Tibial nerve (tissue), 4 donors: ENCODE results near the gene METTL15. TPM values are rescaled to one million over a fixed set of nuclear protein-coding genes. Genes with fewer than 3 reads are reported as not detected.

Experiments
- DNase-seq, 2 donors: peaks; one replicate each; pipeline ENCODE4 v3.0.0-alpha.2; 2019; ENCODE audit warnings: low spot score in 2 of 2
- H3K27ac ChIP-seq, 4 donors: fragments of 200-600 bp; sonication (generic) in 3 of 4; one replicate each; pipeline ENCODE4 v1.5.1; 2017 to 2019; ENCODE audit warnings: mild to moderate bottlenecking in 1 of 4
- H3K27me3 ChIP-seq, 2 donors: fragments of 200-600 bp; sonication (generic) in 1 of 2; one replicate each; pipeline versions ENCODE4 v1.5.1 to v1.6.0; 2017 to 2019
- H3K36me3 ChIP-seq, 3 donors: fragments of 200-600 bp; sonication (generic); one replicate each; pipeline ENCODE4 v1.5.1; 2018 to 2019
- H3K4me1 ChIP-seq, 4 donors: fragments of 200-600 bp; sonication (generic) in 3 of 4; one replicate each; pipeline ENCODE4 v1.5.1; 2017 to 2019
- H3K4me3 ChIP-seq, 4 donors: fragments of 200-600 bp; sonication (generic) in 3 of 4; one replicate each; pipeline ENCODE4 v1.5.1; 2017 to 2019; ENCODE audit warnings: mild to moderate bottlenecking in 1 of 4, moderate library complexity in 1 of 4
- H3K9me3 ChIP-seq, 4 donors: fragments of 200-600 bp; sonication (generic) in 3 of 4; one replicate each; pipeline ENCODE4 v1.5.1; 2017 to 2019
- CTCF ChIP-seq, 5 experiments: fragments of 200-600 bp in 3 of 5; fragments of 450-650 bp in 2 of 5; sonication (generic) in 3 of 5; IDR thresholded peaks; one replicate each; pipeline ENCODE4 v1.5.1; 2016 to 2019; ENCODE audit warnings: antibody characterized with exemption in 5 of 5, mild to moderate bottlenecking in 3 of 5, moderate library complexity in 2 of 5
- EP300 ChIP-seq, 2 donors: sonication (generic); formaldehyde crosslinking; IDR thresholded peaks; one replicate each; pipeline ENCODE4 v1.6.1; 2017; ENCODE audit warnings: antibody characterized with exemption in 2 of 2, mild to moderate bottlenecking in 1 of 2
- POLR2A ChIP-seq, 2 donors: fragments of 450-650 bp; IDR thresholded peaks; one replicate each; pipeline ENCODE4 v1.6.1; 2017; ENCODE audit warnings: antibody characterized with exemption in 2 of 2, mild to moderate bottlenecking in 2 of 2, moderate library complexity in 2 of 2
- WGBS, 2 donors: methylation state at CpG; one replicate each; pipeline ENCODE4 v1.1.5; 2018; 5-methylcytosine and 5-hydroxymethylcytosine counted together
- total RNA-seq, 4 donors: library from RNA; depleted of rRNA; stranded (reverse); fragments of >200 nt; gene quantifications; one replicate each; pipeline ENCODE4 v1.1.0, GENCODE V29; 2016

The METTL15 gene
- total RNA-seq, 4 donors from 2014 or later = 8.7 to 14.4 (median 11.7) TPM

GRCh38 chr11:28339488-28339887 is 231.3 kb downstream of the METTL15 start:
- no peak overlapping the region for H3K4me3 ChIP-seq
- no peaks in the 10 kb centered on the region for H3K4me1 ChIP-seq
- peaks cover 0 to 23% (median 9%) of the 10 kb centered on the region in 4 donors for H3K9me3 ChIP-seq
- no peaks in the 10 kb centered on the region for H3K27me3 ChIP-seq
- H3K27ac ChIP-seq = no peak overlapping the region
- 93 to 97% methylated on average over 1 of the region's 1 CpG for WGBS, 2 donors
- TF ChIP-seq POLR2A (IDR thresholded peaks at IDR 0.05) = no peak
- no peak for TF ChIP-seq CTCF (IDR thresholded peaks at IDR 0.05)
- TF ChIP-seq EP300 (IDR thresholded peaks at IDR 0.05) = no peak
- DNase-seq = no peak
- no peaks in the 10 kb centered on the region for H3K36me3 ChIP-seq

DNA sequence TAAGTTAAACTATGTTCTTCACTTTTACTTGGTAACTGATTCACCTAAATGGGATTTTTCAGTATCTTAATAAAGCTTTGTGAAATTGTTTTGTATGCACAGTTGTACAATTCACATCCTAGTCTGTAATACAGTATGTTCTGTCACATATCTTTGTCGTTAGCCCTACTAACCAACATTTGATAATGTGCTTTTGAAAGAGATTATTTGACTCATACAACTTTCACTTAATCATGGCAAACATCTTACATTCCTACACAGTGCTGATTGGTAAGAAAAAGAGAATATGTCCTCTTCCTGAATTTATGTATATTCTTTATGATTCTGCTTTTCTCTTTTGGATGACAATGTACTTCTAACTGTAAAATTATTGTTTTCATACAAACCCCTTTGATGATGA is 234.5 kb downstream of the METTL15 start:
- 80 to 91% methylated on average over 1 of the region's 1 CpG for WGBS, 2 donors

DNA sequence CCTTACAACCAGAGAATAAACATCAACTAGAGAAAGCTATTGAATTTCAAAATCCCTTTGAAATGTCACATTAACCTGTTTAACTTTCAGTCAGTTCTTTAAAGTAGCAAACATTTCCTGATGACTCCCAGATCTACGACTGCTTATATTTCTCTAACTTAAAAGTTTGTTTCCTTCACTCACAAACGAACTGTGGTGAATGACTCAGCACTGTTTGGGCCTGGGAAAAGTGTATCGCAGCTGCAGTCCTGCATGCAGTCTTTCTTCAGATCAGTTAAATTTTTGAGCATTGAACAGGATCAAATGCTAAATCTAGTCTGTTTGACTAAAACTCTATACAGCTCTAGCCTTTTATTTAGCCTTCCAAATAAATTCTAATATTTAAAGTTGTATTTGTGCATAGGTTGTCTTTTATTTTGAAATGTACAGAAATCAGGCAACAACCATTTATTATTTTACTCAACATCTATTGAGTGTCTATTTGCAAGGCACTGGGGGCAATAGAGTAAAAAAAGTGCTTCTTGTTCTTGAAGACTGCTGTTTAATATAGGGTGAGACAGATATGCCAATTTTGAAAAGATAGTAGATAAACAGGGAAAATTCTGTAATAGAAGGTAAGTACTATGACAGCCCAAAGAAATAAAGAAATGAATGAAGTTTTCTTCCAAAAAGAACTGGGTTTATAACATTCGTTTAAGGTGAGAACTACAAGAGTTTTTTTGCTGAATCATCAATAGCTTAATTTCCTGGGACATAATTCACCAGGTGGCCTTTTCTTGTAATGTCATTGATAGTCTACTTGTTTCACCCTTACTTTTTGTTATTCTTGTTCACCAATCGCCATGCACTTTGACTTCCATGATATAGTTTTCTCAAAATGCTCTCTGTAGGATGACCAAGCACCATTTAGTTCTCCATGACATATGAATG is 235.4 kb downstream of the METTL15 start:
- no peaks in the 10 kb centered on the region for H3K27me3 ChIP-seq
- H3K9me3 ChIP-seq = peaks cover 0 to 16% (median 8%) of the 10 kb centered on the region in 4 donors
- WGBS, 2 donors = 53 to 59% methylated on average over 5 of the region's 5 CpGs
- no peaks in the 10 kb centered on the region for H3K36me3 ChIP-seq
- H3K4me1 ChIP-seq = no peaks in the 10 kb centered on the region
- no peak overlapping the region for H3K27ac ChIP-seq
- no peak overlapping the region for H3K4me3 ChIP-seq
- DNase-seq = no peak
- TF ChIP-seq POLR2A (IDR thresholded peaks at IDR 0.05) (no peak), CTCF (IDR thresholded peaks at IDR 0.05) (no peak), EP300 (IDR thresholded peaks at IDR 0.05) (no peak)

More for the DNA sequence above, 234.5 kb downstream of the METTL15 start:
- H3K36me3 ChIP-seq = no peaks in the 10 kb centered on the region
- no peak overlapping the region for H3K27ac ChIP-seq
- H3K27me3 ChIP-seq = no peaks in the 10 kb centered on the region
- H3K4me3 ChIP-seq = no peak overlapping the region
- peaks cover 0 to 23% (median 9%) of the 10 kb centered on the region in 4 donors for H3K9me3 ChIP-seq
- no peak for TF ChIP-seq POLR2A (IDR thresholded peaks at IDR 0.05)
- TF ChIP-seq CTCF (IDR thresholded peaks at IDR 0.05) = no peak
- no peak for DNase-seq
- no peaks in the 10 kb centered on the region for H3K4me1 ChIP-seq

GRCh38 chr11:28346209-28346608 is 238.0 kb downstream of the METTL15 start:
- Histone ChIP-seq H3K4me3 (no peak overlapping the region), H3K4me1 (no peaks in the 10 kb centered on the region), H3K27me3 (no peaks in the 10 kb centered on the region), H3K9me3 (no peaks in the 10 kb centered on the region), H3K36me3 (no peaks in the 10 kb centered on the region), H3K27ac (no peak overlapping the region)
- TF ChIP-seq CTCF (IDR thresholded peaks at IDR 0.05) (no peak), POLR2A (IDR thresholded peaks at IDR 0.05) (no peak), EP300 (IDR thresholded peaks at IDR 0.05) (no peak)
- no peak for DNase-seq

DNA sequence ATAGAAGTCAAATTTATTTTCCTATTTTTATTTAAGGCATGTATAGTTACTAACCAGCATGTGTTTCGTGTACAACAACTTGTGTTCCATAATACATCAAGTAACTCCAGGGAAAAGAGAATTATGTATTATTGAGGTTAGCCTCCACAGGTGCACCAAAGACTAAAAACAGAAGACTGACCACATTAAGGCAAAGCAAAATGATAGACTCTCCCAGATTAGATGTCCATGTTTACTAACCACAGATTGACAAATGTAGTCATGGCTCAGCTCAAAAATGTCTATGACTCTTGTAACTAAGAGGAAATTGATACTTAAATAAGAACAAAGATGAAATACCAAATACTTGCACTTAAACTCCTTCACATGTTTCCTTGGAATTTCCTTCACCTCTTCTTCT is 238.5 kb downstream of the METTL15 start:
- 76 to 84% methylated on average over 1 of the region's 1 CpG for WGBS, 2 donors
- no peaks in the 10 kb centered on the region for H3K27me3 ChIP-seq

More for the DNA sequence above, 238.5 kb downstream of the METTL15 start:
- no peak for DNase-seq
- no peaks in the 10 kb centered on the region for H3K9me3 ChIP-seq
- H3K36me3 ChIP-seq = no peaks in the 10 kb centered on the region
- TF ChIP-seq CTCF (IDR thresholded peaks at IDR 0.05) (no peak), EP300 (IDR thresholded peaks at IDR 0.05) (no peak), POLR2A (IDR thresholded peaks at IDR 0.05) (no peak)
- no peak overlapping the region for H3K4me3 ChIP-seq
- no peaks in the 10 kb centered on the region for H3K4me1 ChIP-seq
- no peak overlapping the region for H3K27ac ChIP-seq
